ENCODE measurements around the gene LY6G5C. TPM values are rescaled to one million over a fixed set of nuclear protein-coding genes. Genes with fewer than 3 reads are reported as not detected.

Gene LY6G5C
- total and polyA plus RNA-seq, 2 of the 13 experiments (the other 11 are each of a cell fraction or from before 2014, with no cell fraction given) = 0.33 to 0.55 TPM

- TF ChIP-seq BCLAF1 (IDR thresholded peaks at IDR 0.05) (no peak), ZNF414 (CRISPR knock-in tag; IDR thresholded peaks at IDR 0.05) (0 out of 2 replicates have a peak, but pooled peaks have one; percentile 51), KAT2B (IDR thresholded peaks at IDR 0.05; ENCODE audit: borderline replicate concordance, low read depth, low read length) (no peak), TEAD2 (CRISPR knock-in tag; IDR thresholded peaks at IDR 0.05) (no peak), PREB (CRISPR knock-in tag; IDR thresholded peaks at IDR 0.05) (no peak), MYC (CRISPR knock-in tag; IDR thresholded peaks at IDR 0.05; ENCODE audit: borderline replicate concordance) (no peak), ZSCAN12 (CRISPR knock-in tag; IDR thresholded peaks at IDR 0.05) (no peak), ZBTB33 (CRISPR knock-in tag; IDR thresholded peaks at IDR 0.05) (no peak), ARNT (IDR thresholded peaks at IDR 0.05) (no peak), CHD4 (IDR thresholded peaks at IDR 0.05; ENCODE audit: borderline replicate concordance, low read length) (no peak), KDM5A (IDR thresholded peaks at IDR 0.05; ENCODE audit: borderline replicate concordance, low read length) (no peak), ATF6 (CRISPR knock-in tag; conservative IDR thresholded peaks at IDR 0.05) (no peak), ARNTL (CRISPR knock-in tag; IDR thresholded peaks at IDR 0.05) (no peak), SP1 (IDR thresholded peaks at IDR 0.05) (no peak), SP1 (CRISPR knock-in tag; IDR thresholded peaks at IDR 0.05) (no peak), ZNF777 (CRISPR knock-in tag; IDR thresholded peaks at IDR 0.05) (no peak), ZFP90 (CRISPR knock-in tag; IDR thresholded peaks at IDR 0.05; ENCODE audit: borderline replicate concordance) (no peak; the same call in 1 of the 2 replicates), ERF (CRISPR knock-in tag; IDR thresholded peaks at IDR 0.05) (peak; percentile 75), NFE2L2 (IDR thresholded peaks at IDR 0.05; ENCODE audit: low read length) (no peak)
These were observed at the start of gene LY6G5C (continued) for GRCh38 chr6:31680226-31681134.
